Measurements from ENCODE around the gene PRKAG2. TPM values are rescaled to one million over a fixed set of nuclear protein-coding genes. Genes with fewer than 3 reads are reported as not detected.
A peak's percentile ranks its signal among the peaks of the same experiment; 100 is the strongest.

The PRKAG2 gene
- total RNA-seq, 1 donor from 2014 or later: 15.7 TPM

- no peak overlapping the region for H3K27ac Mint-ChIP-seq
- TF ChIP-seq CTCF (IDR thresholded peaks at IDR 0.05; ENCODE audit: unreplicated experiment): no peak
- H3K27me3 Mint-ChIP-seq (ENCODE audit: low read depth): peaks cover 10% of the 10 kb centered on the region
- no peak overlapping the region for H3K4me3 Mint-ChIP-seq
- no peaks in the 10 kb centered on the region for H3K9me3 Mint-ChIP-seq
- no peak for DNase-seq (ENCODE audit: low spot score in 2 of 2, unreplicated experiment in 2 of 2)
- no peaks in the 10 kb centered on the region for H3K36me3 Mint-ChIP-seq
- H3K4me1 Mint-ChIP-seq: peaks cover 24% of the 10 kb centered on the region
These were observed 115.0 kb downstream of the PRKAG2 start for GRCh38 chr7:151761957-151762356.

GRCh38 chr7:151761231-151761630, 115.7 kb downstream of the PRKAG2 start:
- H3K27me3 Mint-ChIP-seq (ENCODE audit: low read depth): peaks cover 10% of the 10 kb centered on the region
- no peak overlapping the region for H3K4me3 Mint-ChIP-seq
- no peak for TF ChIP-seq CTCF (IDR thresholded peaks at IDR 0.05; ENCODE audit: unreplicated experiment)
- no peaks in the 10 kb centered on the region for H3K36me3 Mint-ChIP-seq
- H3K4me1 Mint-ChIP-seq: peaks cover 25% of the 10 kb centered on the region
- no peak overlapping the region for H3K27ac Mint-ChIP-seq
- DNase-seq (ENCODE audit: low spot score in 2 of 2, unreplicated experiment in 2 of 2): no peak
- H3K9me3 Mint-ChIP-seq: no peaks in the 10 kb centered on the region

GRCh38 chr7:151759591-151760042, 117.3 kb downstream of the PRKAG2 start:
- no peaks in the 10 kb centered on the region for H3K9me3 Mint-ChIP-seq
- DNase-seq (ENCODE audit: low spot score in 2 of 2, unreplicated experiment in 2 of 2): peak; percentile 43 to 73
- peaks cover 10% of the 10 kb centered on the region for H3K27me3 Mint-ChIP-seq (ENCODE audit: low read depth)
- TF ChIP-seq CTCF (IDR thresholded peaks at IDR 0.05; ENCODE audit: unreplicated experiment): peak; percentile 94
- H3K4me3 Mint-ChIP-seq: no peak overlapping the region
- no peaks in the 10 kb centered on the region for H3K36me3 Mint-ChIP-seq
- H3K4me1 Mint-ChIP-seq: peaks cover 37% of the 10 kb centered on the region
- H3K27ac Mint-ChIP-seq: no peak overlapping the region

- no peak overlapping the region for H3K27ac Mint-ChIP-seq
- H3K36me3 Mint-ChIP-seq: no peaks in the 10 kb centered on the region
- no peak overlapping the region for H3K4me3 Mint-ChIP-seq
- no peaks in the 10 kb centered on the region for H3K9me3 Mint-ChIP-seq
- peaks cover 43% of the 10 kb centered on the region for H3K4me1 Mint-ChIP-seq
- no peak for DNase-seq (ENCODE audit: low spot score in 2 of 2, unreplicated experiment in 2 of 2)
- peaks cover 10% of the 10 kb centered on the region for H3K27me3 Mint-ChIP-seq (ENCODE audit: low read depth)
- TF ChIP-seq CTCF (IDR thresholded peaks at IDR 0.05; ENCODE audit: unreplicated experiment): no peak
These were observed 118.0 kb downstream of the PRKAG2 start for GRCh38 chr7:151758622-151759540.

GRCh38 chr7:151757274-151757673, 119.6 kb downstream of the PRKAG2 start:
- Mint-ChIP-seq H3K9me3 (no peaks in the 10 kb centered on the region), H3K27ac (no peak overlapping the region), H3K4me1 (peaks cover 53% of the 10 kb centered on the region), H3K36me3 (no peaks in the 10 kb centered on the region), H3K27me3 (ENCODE audit: low read depth) (no peaks in the 10 kb centered on the region), H3K4me3 (no peak overlapping the region)
- DNase-seq (ENCODE audit: low spot score in 2 of 2, unreplicated experiment in 2 of 2): no peak
- TF ChIP-seq CTCF (IDR thresholded peaks at IDR 0.05; ENCODE audit: unreplicated experiment): no peak
